Loucy (cell line): ENCODE results near the gene HS3ST3A1.

Source experiments
- CTCF ChIP-seq: fragments of 200-600 bp; sonication (generic); conservative IDR thresholded peaks from 2 replicates; pipeline ENCODE4 v1.5.1; 2014; ENCODE audit warnings: mild to moderate bottlenecking, antibody characterized with exemption, low read length
- EZH2phosphoT487 ChIP-seq: fragments of 200-600 bp; IDR thresholded peaks from 2 replicates; pipeline ENCODE4 v1.6.1; 2018; ENCODE audit warnings: antibody characterized with exemption, mild to moderate bottlenecking, moderate library complexity, borderline replicate concordance

GRCh38 chr17:13541032-13541480, 60.7 kb downstream of the HS3ST3A1 start:
- TF ChIP-seq CTCF (no peak), EZH2phosphoT487 (no peak)
